Spinal cord (tissue), 10 donors: ENCODE data around the gene OLAH. TPM values are rescaled to one million over a fixed set of nuclear protein-coding genes. Genes with fewer than 3 reads are reported as not detected.

Experiments
- DNase-seq, 6 donors: peaks; one replicate each; pipeline versions ENCODE4 v3.0.0 to v3.0.0-alpha.2; 2013 to 2015; ENCODE audit warnings: low spot score in 6 of 6, low read depth in 4 of 6
- H3K27ac ChIP-seq: one replicate; pipeline ENCODE4 v1.5.1; 2013; ENCODE audit warnings: low read depth, low read length, control low read depth
- H3K27me3 ChIP-seq: one replicate; pipeline ENCODE4 v1.6.1; 2013; ENCODE audit warnings: low read length; ENCODE audit not compliant: control insufficient read depth, insufficient read depth
- H3K36me3 ChIP-seq: one replicate; pipeline ENCODE4 v1.6.1; 2013; ENCODE audit warnings: low read length; ENCODE audit not compliant: control insufficient read depth, insufficient read depth
- H3K4me1 ChIP-seq: one replicate; pipeline ENCODE4 v1.6.1; 2013; ENCODE audit warnings: low read length; ENCODE audit not compliant: control insufficient read depth, insufficient read depth
- H3K4me3 ChIP-seq: one replicate; pipeline ENCODE4 v1.5.1; 2013; ENCODE audit warnings: low read depth, low read length, control low read depth
- H3K9me3 ChIP-seq: one replicate; pipeline ENCODE4 v1.6.1; 2013; ENCODE audit warnings: low read length; ENCODE audit not compliant: control insufficient read depth, insufficient read depth
- WGBS: methylation state at CpG from one replicate; pipeline ENCODE4 v1.1.5; 2013; ENCODE audit warnings: missing lambda C conversion rate; ENCODE audit not compliant: insufficient coverage; 5-methylcytosine and 5-hydroxymethylcytosine counted together
- polyA plus RNA-seq, 2 donors: library from polyadenylated mRNA; unstranded; fragments of 120-200 nt; gene quantifications; one replicate each; pipeline ENCODE4 v1.2.1, GENCODE V29; 2013; ENCODE audit not compliant: insufficient read length in 2 of 2
- total RNA-seq, 2 donors: library from RNA; depleted of rRNA in 1 of 2; stranded (reverse); fragments of 120-200 nt in 1 of 2; fragments of >200 nt in 1 of 2; gene quantifications; one replicate each; pipeline versions ENCODE4 v1.2.3 to v1.2.4, GENCODE V29; 2013 to 2014
- donor health status: healthy.

Gene OLAH
- total and polyA plus RNA-seq, 4 donors = 0.79 to 7.4 (median 1.4) TPM

DNA sequence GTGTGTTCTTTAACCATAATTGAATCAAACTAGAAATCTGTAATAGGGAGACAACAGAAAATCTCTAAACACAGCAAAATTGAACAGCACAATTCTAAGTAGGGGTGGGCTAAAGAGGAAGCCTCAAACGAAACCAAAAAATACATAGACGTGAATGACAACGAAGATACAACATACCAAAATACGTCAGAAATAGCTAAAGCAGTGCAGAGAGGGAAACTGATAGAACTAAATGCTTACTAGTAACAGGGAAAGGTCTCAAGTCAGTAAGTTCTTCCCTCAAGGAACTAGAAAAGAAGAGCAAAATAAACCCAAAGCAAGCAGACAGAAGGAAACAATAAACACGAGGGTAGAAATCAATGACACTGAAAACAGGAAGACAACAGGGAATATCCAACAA, 72.5 kb downstream of the OLAH start:
- DNase-seq = no peak
- no peak overlapping the region for H3K4me3 ChIP-seq
- H3K9me3 ChIP-seq = no peaks in the 10 kb centered on the region
- no peaks in the 10 kb centered on the region for H3K4me1 ChIP-seq
- WGBS = no CpG with 5 or more reads among the region's 5 CpGs
- H3K27me3 ChIP-seq = no peaks in the 10 kb centered on the region
- H3K27ac ChIP-seq = no peak overlapping the region
- peaks cover 10% of the 10 kb centered on the region for H3K36me3 ChIP-seq

- WGBS = no CpG with 5 or more reads among the region's 1 CpG
- H3K27ac ChIP-seq = no peak overlapping the region
- H3K4me3 ChIP-seq = no peak overlapping the region
- no peaks in the 10 kb centered on the region for H3K4me1 ChIP-seq
- peaks cover 10% of the 10 kb centered on the region for H3K36me3 ChIP-seq
- no peaks in the 10 kb centered on the region for H3K27me3 ChIP-seq
- H3K9me3 ChIP-seq = no peaks in the 10 kb centered on the region
- no peak for DNase-seq
Measured at GRCh38 chr10:15118615-15119014, 74.9 kb downstream of the OLAH start.

DNA sequence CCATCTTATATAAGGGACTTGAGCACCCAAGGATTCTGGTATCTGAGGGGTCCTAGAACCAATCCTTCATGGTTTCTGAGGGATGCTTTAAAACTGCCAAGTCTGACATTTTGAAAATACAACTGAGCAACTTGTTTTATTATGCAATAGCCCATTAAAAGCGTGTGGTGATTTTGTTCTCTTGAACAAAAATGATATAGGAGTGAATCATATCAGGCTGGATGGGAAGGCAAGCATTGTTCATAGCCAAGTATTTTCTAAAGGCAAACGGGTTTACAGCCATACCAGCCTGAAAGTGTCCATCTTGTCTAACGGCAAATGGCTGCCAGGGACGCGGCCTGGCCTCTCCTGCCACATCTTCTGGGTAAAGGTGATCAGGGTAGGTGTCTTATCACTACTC, 76.8 kb downstream of the OLAH start:
- Histone ChIP-seq H3K36me3 (peaks cover 12% of the 10 kb centered on the region), H3K9me3 (no peaks in the 10 kb centered on the region), H3K4me1 (no peaks in the 10 kb centered on the region), H3K4me3 (no peak overlapping the region), H3K27me3 (no peaks in the 10 kb centered on the region), H3K27ac (no peak overlapping the region)
- 88% methylated on average over 1 of the region's 5 CpGs for WGBS
- no peak for DNase-seq

DNA sequence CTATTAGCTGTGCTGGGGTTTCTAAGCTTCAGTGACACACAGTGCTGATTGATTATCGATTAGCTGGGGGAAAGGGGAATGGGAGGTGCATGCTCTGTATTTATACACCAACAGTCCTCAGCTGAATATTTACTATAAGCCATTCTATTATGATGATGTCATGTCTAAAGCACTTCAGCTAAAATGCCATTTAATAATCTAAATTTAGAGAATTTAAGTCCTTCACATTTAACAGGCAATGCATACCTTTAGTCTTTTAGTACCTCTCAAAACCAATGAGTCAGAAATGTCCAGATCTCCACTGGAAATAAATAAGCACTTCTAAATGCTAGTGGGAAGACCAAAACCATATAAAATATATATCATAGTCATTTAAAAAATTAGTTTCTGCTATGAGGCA, 78.0 kb downstream of the OLAH start:
- Histone ChIP-seq H3K27me3 (no peaks in the 10 kb centered on the region), H3K9me3 (no peaks in the 10 kb centered on the region), H3K4me3 (no peak overlapping the region), H3K36me3 (peaks cover 21% of the 10 kb centered on the region), H3K27ac (no peak overlapping the region), H3K4me1 (no peaks in the 10 kb centered on the region)
- no peak for DNase-seq
- no CpG with 5 or more reads among the region's 1 CpG for WGBS

- WGBS = 100% methylated on average over 2 of the region's 9 CpGs
- H3K27ac ChIP-seq = no peak overlapping the region
- no peaks in the 10 kb centered on the region for H3K4me1 ChIP-seq
- no peak for DNase-seq
- peaks cover 21% of the 10 kb centered on the region for H3K36me3 ChIP-seq
- H3K4me3 ChIP-seq = no peak overlapping the region
- H3K9me3 ChIP-seq = no peaks in the 10 kb centered on the region
- no peaks in the 10 kb centered on the region for H3K27me3 ChIP-seq
Measured at GRCh38 chr10:15122477-15123030, 78.8 kb downstream of the OLAH start.

Other genes starting within 250 kb of the OLAH start
- gene CDNF, start 205.9 kb upstream of the OLAH start, total RNA-seq = 1 to 10 TPM in 1 of 2 donors, under 1 TPM in 1; 0.50 to 2.9 TPM
- 1 to 10 TPM; 1.5 to 1.8 TPM for gene CDNF, start 205.9 kb upstream of the OLAH start, polyA plus RNA-seq
- gene HSPA14, start 205.6 kb upstream of the OLAH start, total RNA-seq = 10 to 100 TPM; 16.1 to 16.9 TPM
- gene HSPA14, start 205.6 kb upstream of the OLAH start, polyA plus RNA-seq = 10 to 100 TPM; 14.8 to 17.7 TPM
- gene MSANTD7, start 205.6 kb upstream of the OLAH start, total RNA-seq = 10 to 100 TPM; 18.2 to 27.7 TPM
- gene MSANTD7, start 205.6 kb upstream of the OLAH start, polyA plus RNA-seq = 10 to 100 TPM; 16.1 to 17.7 TPM
- gene SUV39H2, start 165.1 kb upstream of the OLAH start, total RNA-seq = 10 to 100 TPM; 16.5 to 19.4 TPM
- gene SUV39H2, start 165.1 kb upstream of the OLAH start, polyA plus RNA-seq = 10 to 100 TPM; 14.4 to 15.1 TPM
- gene DCLRE1C, start 89.8 kb upstream of the OLAH start, total RNA-seq = 10 to 100 TPM; 13.4 to 14.2 TPM
- 10 to 100 TPM in 1 of 2 donors, 1 to 10 TPM in 1; 10.0 to 13.1 TPM for gene DCLRE1C, start 89.8 kb upstream of the OLAH start, polyA plus RNA-seq
- 1 to 10 TPM in 1 of 2 donors, not detected in 1; 1.2 TPM for gene MEIG1, start 84.6 kb upstream of the OLAH start, total RNA-seq
- gene MEIG1, start 84.6 kb upstream of the OLAH start, polyA plus RNA-seq = 1 to 10 TPM; 1.9 to 2.6 TPM
- 10 to 100 TPM; 32.0 to 59.7 TPM for gene ACBD7, start 44.8 kb downstream of the OLAH start, total RNA-seq
- gene ACBD7, start 44.8 kb downstream of the OLAH start, polyA plus RNA-seq = 10 to 100 TPM; 33.4 to 43.3 TPM
- gene RPP38, start 53.4 kb downstream of the OLAH start, total RNA-seq = 10 to 100 TPM in 1 of 2 donors, 1 to 10 TPM in 1; 8.5 to 14.8 TPM
- 10 to 100 TPM; 17.8 to 25.0 TPM for gene RPP38, start 53.4 kb downstream of the OLAH start, polyA plus RNA-seq
- 10 to 100 TPM; 33.8 to 43.1 TPM for gene NMT2, start 124.8 kb downstream of the OLAH start, total RNA-seq
- gene NMT2, start 124.8 kb downstream of the OLAH start, polyA plus RNA-seq = 10 to 100 TPM; 33.2 to 38.0 TPM